A673 (cell line): ENCODE measurements around the gene BICD1.

Source experiments
- EZH2 ChIP-seq: fragments of 200-600 bp; sonication (generic); IDR thresholded peaks from 2 replicates; pipeline ENCODE4 v1.6.1; 2017; ENCODE audit warnings: borderline replicate concordance, low read depth, mild to moderate bottlenecking, mixed read lengths, antibody characterized with exemption, low read length; ENCODE audit not compliant: poor library complexity, severe bottlenecking
- TF ChIP-seq, protein P1 (sequence below): fragments of 300-800, 200-600 bp; sonication (generic); conservative IDR thresholded peaks from 2 replicates; pipeline ENCODE4 v1.5.1; 2017; ENCODE audit warnings: low read depth, mild to moderate bottlenecking, antibody characterized with exemption, low read length, moderate library complexity, mixed read lengths

DNA sequence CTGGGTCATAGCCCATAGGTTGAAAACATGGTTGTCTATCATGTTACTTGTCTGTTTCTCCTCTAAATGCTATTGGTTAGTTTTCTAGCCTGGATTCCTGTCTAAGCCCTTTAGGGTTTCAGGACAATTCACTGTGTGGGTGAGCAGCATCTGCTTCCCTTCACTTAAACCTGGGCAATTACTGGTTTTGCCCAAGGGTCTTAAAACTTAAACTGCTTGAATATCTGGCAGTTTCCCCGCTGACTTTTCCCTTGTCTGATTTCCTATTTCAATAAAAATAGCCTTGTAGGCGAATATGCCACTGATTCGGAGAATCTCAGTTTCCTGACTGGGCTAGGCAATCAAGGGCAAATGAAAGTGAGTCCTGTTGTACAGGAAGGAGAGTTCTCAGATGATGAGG lies 154.0 kb downstream of the BICD1 start:
- TF ChIP-seq, protein P1, sequence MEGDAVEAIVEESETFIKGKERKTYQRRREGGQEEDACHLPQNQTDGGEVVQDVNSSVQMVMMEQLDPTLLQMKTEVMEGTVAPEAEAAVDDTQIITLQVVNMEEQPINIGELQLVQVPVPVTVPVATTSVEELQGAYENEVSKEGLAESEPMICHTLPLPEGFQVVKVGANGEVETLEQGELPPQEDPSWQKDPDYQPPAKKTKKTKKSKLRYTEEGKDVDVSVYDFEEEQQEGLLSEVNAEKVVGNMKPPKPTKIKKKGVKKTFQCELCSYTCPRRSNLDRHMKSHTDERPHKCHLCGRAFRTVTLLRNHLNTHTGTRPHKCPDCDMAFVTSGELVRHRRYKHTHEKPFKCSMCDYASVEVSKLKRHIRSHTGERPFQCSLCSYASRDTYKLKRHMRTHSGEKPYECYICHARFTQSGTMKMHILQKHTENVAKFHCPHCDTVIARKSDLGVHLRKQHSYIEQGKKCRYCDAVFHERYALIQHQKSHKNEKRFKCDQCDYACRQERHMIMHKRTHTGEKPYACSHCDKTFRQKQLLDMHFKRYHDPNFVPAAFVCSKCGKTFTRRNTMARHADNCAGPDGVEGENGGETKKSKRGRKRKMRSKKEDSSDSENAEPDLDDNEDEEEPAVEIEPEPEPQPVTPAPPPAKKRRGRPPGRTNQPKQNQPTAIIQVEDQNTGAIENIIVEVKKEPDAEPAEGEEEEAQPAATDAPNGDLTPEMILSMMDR = no peak
- no peak for TF ChIP-seq EZH2
